ENCODE data around the gene NMB.

- TF ChIP-seq CTCF (conservative IDR thresholded peaks at IDR 0.05 in 1 of 2, IDR thresholded peaks at IDR 0.05 in 1 of 2; ENCODE audit: extremely low read depth in 1 of 2, insufficient read depth in 1 of 2, low read depth in 1 of 2, low read length in 2 of 2) (no peak), EZH2 (IDR thresholded peaks at IDR 0.05; ENCODE audit: borderline replicate concordance, low read length) (no peak)
Observed at GRCh38 chr15:84643838-84644237, 14.2 kb downstream of the NMB start.
